WERI-Rb-1 (cell line): ENCODE results near the gene SEPHS2.
"Not testable (repeated sequence)": the region's sequence is repeated elsewhere in the genome, so short reads cannot be mapped to it uniquely, and the experiment has no call there.

Experiments
- DNase-seq: peaks from one replicate; pipeline ENCODE4 v3.0.0-alpha.2; 2020
- H3K27ac ChIP-seq: fragments of 250-450 bp; sonication (Bioruptor Pico); 2 replicates; pipeline ENCODE4 v1.5.1; 2020; ENCODE audit warnings: mild to moderate bottlenecking, moderate library complexity
- H3K27me3 ChIP-seq: fragments of 250-450 bp; sonication (Bioruptor Pico); 2 replicates; pipeline ENCODE4 v1.5.1; 2021; ENCODE audit warnings: mild to moderate bottlenecking, low read depth, moderate library complexity; ENCODE audit not compliant: insufficient read depth, severe bottlenecking
- H3K36me3 ChIP-seq: fragments of 250-450 bp; sonication (Bioruptor Pico); 2 replicates; pipeline ENCODE4 v1.5.1; 2020; ENCODE audit warnings: mild to moderate bottlenecking, moderate library complexity
- H3K4me3 ChIP-seq: 2 replicates; pipeline ENCODE4 v1.5.1; 2011; ENCODE audit warnings: low read depth, mild to moderate bottlenecking, control low read depth, low read length
- H3K9me3 ChIP-seq: fragments of 250-450 bp; sonication (Bioruptor Pico); 2 replicates; pipeline ENCODE4 v1.5.1; 2021; ENCODE audit warnings: mild to moderate bottlenecking, moderate library complexity; ENCODE audit not compliant: severe bottlenecking
- CTCF ChIP-seq: IDR thresholded peaks from 2 replicates; pipeline ENCODE4 v1.5.1; 2011; ENCODE audit warnings: low read depth, mild to moderate bottlenecking, control low read depth, inconsistent platforms, low read length

The SEPHS2 gene

GRCh38 chr16:30481381-30481780, 35.7 kb upstream of the SEPHS2 start:
- DNase-seq = no peak
- no peak for TF ChIP-seq CTCF
- H3K36me3 ChIP-seq = no peaks in the 10 kb centered on the region

GRCh38 chr16:30478766-30479478, 33.2 kb upstream of the SEPHS2 start:
- no peak for DNase-seq
- Histone ChIP-seq H3K9me3 (no peaks in the 10 kb centered on the region), H3K36me3 (no peaks in the 10 kb centered on the region), H3K27ac (no peak overlapping the region), H3K4me3 (no peak overlapping the region), H3K27me3 (no peaks in the 10 kb centered on the region)
- no peak for TF ChIP-seq CTCF

More at GRCh38 chr16:30481381-30481780, 35.7 kb upstream of the SEPHS2 start:
- H3K9me3 ChIP-seq = no peaks in the 10 kb centered on the region
- H3K27ac ChIP-seq = no peak overlapping the region
- no peaks in the 10 kb centered on the region for H3K27me3 ChIP-seq
- H3K4me3 ChIP-seq = no peak overlapping the region

- H3K27me3 ChIP-seq, DNase-seq, H3K36me3 ChIP-seq, H3K4me3 ChIP-seq, H3K27ac ChIP-seq, H3K9me3 ChIP-seq: not testable (repeated sequence)
Measured at GRCh38 chr16:30477773-30478172, 32.1 kb upstream of the SEPHS2 start.

- no peak overlapping the region for H3K4me3 ChIP-seq
- no peaks in the 10 kb centered on the region for H3K27me3 ChIP-seq
Measured at GRCh38 chr16:30476991-30477390, 31.3 kb upstream of the SEPHS2 start.

GRCh38 chr16:30474684-30475083, 29.0 kb upstream of the SEPHS2 start:
- H3K27me3 ChIP-seq = no peaks in the 10 kb centered on the region
- no peak overlapping the region for H3K4me3 ChIP-seq
- no peaks in the 10 kb centered on the region for H3K36me3 ChIP-seq
- no peak for TF ChIP-seq CTCF
- H3K27ac ChIP-seq = no peak overlapping the region
- no peak for DNase-seq
- no peaks in the 10 kb centered on the region for H3K9me3 ChIP-seq

More at GRCh38 chr16:30476991-30477390, 31.3 kb upstream of the SEPHS2 start:
- DNase-seq = no peak
- Histone ChIP-seq H3K27ac (no peak overlapping the region), H3K9me3 (no peaks in the 10 kb centered on the region), H3K36me3 (no peaks in the 10 kb centered on the region)
- TF ChIP-seq CTCF = no peak

GRCh38 chr16:30474074-30474452, 28.4 kb upstream of the SEPHS2 start:
- H3K27me3 ChIP-seq = no peaks in the 10 kb centered on the region
- H3K36me3 ChIP-seq = no peaks in the 10 kb centered on the region
- H3K4me3 ChIP-seq = no peak overlapping the region
- DNase-seq = no peak
- no peak overlapping the region for H3K27ac ChIP-seq
- H3K9me3 ChIP-seq = no peaks in the 10 kb centered on the region
- no peak for TF ChIP-seq CTCF
